SK-N-MC (cell line): ENCODE results near the gene TBL1X.

ENCODE experiments used
- EZH2 ChIP-seq: fragments of 200-600 bp; sonication (generic); IDR thresholded peaks from one replicate; pipeline ENCODE4 v1.6.1; 2017; ENCODE audit warnings: antibody characterized with exemption
- FOXP2 ChIP-seq: optimal IDR thresholded peaks from 2 replicates; pipeline ENCODE3; 2011; ENCODE audit warnings: mild to moderate bottlenecking, moderate library complexity; ENCODE audit not compliant: insufficient read depth; ENCODE audit errors: extremely low read length, control extremely low read depth
- POLR2AphosphoS5 ChIP-seq: IDR thresholded peaks from 2 replicates; pipeline ENCODE4 v1.6.1; 2012; ENCODE audit warnings: mild to moderate bottlenecking, low read depth, low read length, borderline replicate concordance

GRCh38 chrX:9465380-9466123 is 694 bp downstream of the TBL1X start:
- TF ChIP-seq EZH2 (no peak), POLR2AphosphoS5 (no peak), FOXP2 (no peak)
